Epithelial cell of esophagus (primary cell): Measurements from ENCODE around the gene CFAP251.
A peak's percentile ranks its signal among the peaks of the same experiment; 100 is the strongest.

Source experiments
- DNase-seq: peaks from one replicate; pipeline ENCODE4 v3.0.0; 2010; ENCODE audit warnings: low read depth
- H3K4me3 ChIP-seq: 2 replicates; pipeline ENCODE4 v1.5.1; 2011; ENCODE audit warnings: mild to moderate bottlenecking, low read length, control low read depth
- CTCF ChIP-seq: IDR thresholded peaks from 2 replicates; pipeline ENCODE4 v1.5.1; 2011; ENCODE audit warnings: low read depth, mild to moderate bottlenecking, low read length, control low read depth, inconsistent platforms; ENCODE audit not compliant: insufficient read depth; ENCODE audit errors: missing control alignments

CFAP251 gene

GRCh38 chr12:121893961-121894460, 24.4 kb upstream of the CFAP251 start:
- H3K4me3 ChIP-seq, result no peak overlapping the region
- peak; percentile 85 for DNase-seq

GRCh38 chr12:121894633-121895032, 23.8 kb upstream of the CFAP251 start:
- peak; percentile 50 for DNase-seq
- TF ChIP-seq CTCF, result peak; percentile 36
- H3K4me3 ChIP-seq, result no peak overlapping the region

More at GRCh38 chr12:121893961-121894460, 24.4 kb upstream of the CFAP251 start:
- TF ChIP-seq CTCF, result peak; percentile 17

- no peak for TF ChIP-seq CTCF
- H3K4me3 ChIP-seq, result no peak overlapping the region
- no peak for DNase-seq
Observed at GRCh38 chr12:121898287-121898686, 20.1 kb upstream of the CFAP251 start.

GRCh38 chr12:121899590-121899989, 18.8 kb upstream of the CFAP251 start:
- TF ChIP-seq CTCF, result no peak
- no peak overlapping the region for H3K4me3 ChIP-seq
- no peak for DNase-seq

GRCh38 chr12:121903202-121903601, 15.2 kb upstream of the CFAP251 start:
- DNase-seq, result no peak
- no peak for TF ChIP-seq CTCF
- H3K4me3 ChIP-seq, result no peak overlapping the region

- no peak for TF ChIP-seq CTCF
- no peak overlapping the region for H3K4me3 ChIP-seq
- DNase-seq, result peak; percentile 51
Observed at GRCh38 chr12:121905746-121906145, 12.6 kb upstream of the CFAP251 start.

- no peak overlapping the region for H3K4me3 ChIP-seq
- DNase-seq, result no peak
- no peak for TF ChIP-seq CTCF
Observed at GRCh38 chr12:121908702-121909101, 9.7 kb upstream of the CFAP251 start.
